BLaER1 (cell line): ENCODE data around the gene A1CF.

Experiments
- H3K27ac ChIP-seq: shearing (Covaris generic); formaldehyde crosslinking; 2 replicates; pipeline ENCODE4 v1.8.1; 2022
- H3K27me3 ChIP-seq: shearing (Covaris generic); formaldehyde crosslinking; 2 replicates; pipeline ENCODE4 v1.8.1; 2022
- H3K36me3 ChIP-seq: shearing (Covaris generic); formaldehyde crosslinking; 2 replicates; pipeline ENCODE4 v1.8.1; 2022
- H3K4me1 ChIP-seq: shearing (Covaris generic); formaldehyde crosslinking; 2 replicates; pipeline ENCODE4 v1.8.1; 2022
- H3K4me2 ChIP-seq: shearing (Covaris generic); formaldehyde crosslinking; 2 replicates; pipeline ENCODE4 v1.8.1; 2022
- H3K4me3 ChIP-seq: shearing (Covaris generic); formaldehyde crosslinking; 2 replicates; pipeline ENCODE4 v1.8.1; 2022
- H3K9ac ChIP-seq: shearing (Covaris generic); formaldehyde crosslinking; 2 replicates; pipeline ENCODE4 v1.8.1; 2022
- H3K9me3 ChIP-seq: shearing (Covaris generic); formaldehyde crosslinking; 2 replicates; pipeline ENCODE4 v1.8.1; 2022
- H4K20me1 ChIP-seq: shearing (Covaris generic); formaldehyde crosslinking; 2 replicates; pipeline ENCODE4 v1.8.1; 2022
- Cebpa-rat ChIP-seq: shearing (Covaris generic); IDR thresholded peaks from 2 replicates; pipeline ENCODE4 v1.8.1; 2022

A1CF gene

DNA sequence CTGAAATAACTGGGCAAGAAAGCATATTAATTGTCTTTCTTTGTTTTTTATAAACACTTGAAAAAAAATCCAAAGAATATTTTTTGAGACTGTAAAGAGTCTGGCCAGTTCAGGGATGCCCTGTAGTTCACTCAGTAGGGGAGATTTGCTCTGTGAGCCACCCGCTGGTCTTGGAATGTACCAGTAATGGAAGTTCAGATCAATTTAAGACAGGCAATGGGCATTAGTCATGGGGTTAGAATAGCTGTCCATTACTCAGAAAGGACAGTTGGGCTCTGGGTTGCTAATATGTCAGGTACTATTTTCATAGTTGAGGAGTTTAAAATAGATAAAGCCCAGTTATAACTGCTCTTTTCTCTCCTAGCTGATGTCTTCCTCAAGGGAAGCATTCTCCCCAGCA lies 38.7 kb downstream of the A1CF start:
- Histone ChIP-seq H3K27ac (no peak overlapping the region), H3K4me2 (no peak overlapping the region), H3K9me3 (no peaks in the 10 kb centered on the region), H3K4me3 (no peak overlapping the region), H4K20me1 (no peaks in the 10 kb centered on the region), H3K36me3 (no peaks in the 10 kb centered on the region), H3K27me3 (no peaks in the 10 kb centered on the region), H3K4me1 (no peaks in the 10 kb centered on the region), H3K9ac (no peak overlapping the region)
- no peak for TF ChIP-seq Cebpa-rat

DNA sequence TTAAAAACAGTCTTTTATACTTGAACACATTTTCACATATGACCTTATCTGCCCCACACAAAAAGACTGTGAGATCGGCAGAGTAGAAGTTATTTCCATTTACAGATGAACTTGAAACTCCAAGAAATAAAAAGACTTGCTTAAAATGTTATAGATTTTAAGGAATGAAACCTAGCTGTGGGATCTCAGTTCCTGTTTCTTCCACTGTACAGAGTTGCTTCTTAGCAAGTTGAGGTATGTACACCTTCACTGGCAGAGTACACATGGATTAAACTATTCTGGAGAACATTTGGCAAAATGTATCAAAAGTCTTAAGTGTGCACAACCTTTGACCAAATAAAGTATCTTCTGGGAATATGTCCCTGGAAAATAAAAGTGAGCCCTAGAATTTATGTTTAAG lies 48.3 kb downstream of the A1CF start:
- Histone ChIP-seq H3K27me3 (no peaks in the 10 kb centered on the region), H3K27ac (no peak overlapping the region), H4K20me1 (no peaks in the 10 kb centered on the region), H3K4me2 (no peak overlapping the region), H3K9ac (no peak overlapping the region), H3K4me1 (no peaks in the 10 kb centered on the region), H3K9me3 (no peaks in the 10 kb centered on the region), H3K36me3 (no peaks in the 10 kb centered on the region), H3K4me3 (no peak overlapping the region)
- TF ChIP-seq Cebpa-rat: no peak

DNA sequence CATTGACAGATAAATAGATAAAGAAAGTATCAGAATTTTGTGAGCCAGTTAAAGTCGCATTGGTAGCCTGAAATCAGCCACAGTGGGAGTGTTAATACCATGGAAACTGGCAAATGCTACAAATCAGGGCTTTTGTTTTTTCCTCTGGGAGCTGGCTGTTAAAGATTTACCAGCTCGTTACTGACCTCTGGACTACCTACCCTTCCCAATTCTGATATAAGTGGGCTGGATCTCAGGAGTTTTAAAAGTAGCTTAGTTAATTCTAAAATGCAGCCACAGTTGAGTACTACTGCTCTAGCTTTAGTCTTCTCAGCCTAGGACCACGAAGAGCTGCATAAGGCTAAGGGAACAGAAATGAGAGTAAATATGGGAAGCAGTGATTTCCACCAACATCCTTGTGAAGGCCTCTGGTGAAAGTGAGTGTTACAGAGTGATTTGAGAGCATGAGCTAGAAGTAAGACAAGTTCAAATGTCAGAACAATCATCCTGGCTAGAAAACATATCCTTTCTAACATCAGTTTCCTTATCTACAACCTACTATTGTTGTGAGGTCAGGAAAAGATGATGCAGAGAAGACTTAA lies 53.2 kb downstream of the A1CF start:
- no peak overlapping the region for H3K27ac ChIP-seq
- no peaks in the 10 kb centered on the region for H4K20me1 ChIP-seq
- H3K4me2 ChIP-seq: no peak overlapping the region
- H3K9ac ChIP-seq: no peak overlapping the region
- no peaks in the 10 kb centered on the region for H3K9me3 ChIP-seq
- no peak for TF ChIP-seq Cebpa-rat
- H3K4me3 ChIP-seq: no peak overlapping the region
- no peaks in the 10 kb centered on the region for H3K27me3 ChIP-seq
- no peaks in the 10 kb centered on the region for H3K36me3 ChIP-seq
- H3K4me1 ChIP-seq: no peaks in the 10 kb centered on the region

DNA sequence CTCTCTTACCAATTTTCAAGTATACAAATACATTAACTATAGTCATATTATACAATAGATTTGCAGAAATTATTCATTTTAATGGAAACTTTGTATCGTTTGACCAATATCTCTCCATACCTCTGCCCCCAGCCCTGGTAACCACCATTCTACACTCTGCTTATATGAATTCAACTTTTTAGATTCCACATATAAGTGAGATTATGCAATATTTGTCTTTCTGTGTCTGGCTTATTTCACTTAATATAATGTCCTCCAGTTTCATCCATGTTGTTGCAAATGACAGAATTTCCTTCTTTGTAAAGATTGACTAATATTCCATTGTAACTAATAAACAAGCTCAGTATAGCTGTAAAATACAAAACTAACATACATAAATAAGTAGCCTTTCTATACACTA lies 55.4 kb downstream of the A1CF start:
- H3K4me3 ChIP-seq: no peak overlapping the region
- H3K9ac ChIP-seq: no peak overlapping the region
- no peaks in the 10 kb centered on the region for H3K36me3 ChIP-seq
- H3K9me3 ChIP-seq: no peaks in the 10 kb centered on the region
- H3K27ac ChIP-seq: no peak overlapping the region
- no peak for TF ChIP-seq Cebpa-rat
- no peaks in the 10 kb centered on the region for H3K27me3 ChIP-seq
- no peaks in the 10 kb centered on the region for H3K4me1 ChIP-seq
- H4K20me1 ChIP-seq: no peaks in the 10 kb centered on the region
- H3K4me2 ChIP-seq: no peak overlapping the region

DNA sequence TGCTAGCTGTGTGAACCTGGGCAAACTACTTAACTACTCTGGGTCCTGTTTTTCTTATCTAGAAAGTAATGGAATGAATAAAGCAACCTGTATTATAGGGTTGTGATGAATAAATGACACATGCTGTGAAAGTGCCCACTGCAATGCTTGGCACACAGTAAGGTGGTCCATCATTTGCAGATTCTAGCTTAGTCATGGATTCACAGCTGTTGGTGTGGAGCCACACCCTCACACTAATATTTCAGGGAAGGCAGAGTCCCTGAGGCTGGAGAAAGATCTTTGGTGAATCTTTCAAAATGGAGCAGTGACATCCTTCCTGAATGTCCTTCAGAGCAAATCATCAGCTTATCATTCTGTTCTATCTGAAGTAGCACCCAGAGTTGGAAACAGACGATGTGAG lies 60.6 kb downstream of the A1CF start:
- Histone ChIP-seq H3K36me3 (no peaks in the 10 kb centered on the region), H3K4me2 (no peak overlapping the region), H3K27me3 (no peaks in the 10 kb centered on the region), H4K20me1 (no peaks in the 10 kb centered on the region), H3K4me1 (no peaks in the 10 kb centered on the region), H3K9ac (no peak overlapping the region), H3K9me3 (no peaks in the 10 kb centered on the region), H3K27ac (no peak overlapping the region), H3K4me3 (no peak overlapping the region)
- no peak for TF ChIP-seq Cebpa-rat

DNA sequence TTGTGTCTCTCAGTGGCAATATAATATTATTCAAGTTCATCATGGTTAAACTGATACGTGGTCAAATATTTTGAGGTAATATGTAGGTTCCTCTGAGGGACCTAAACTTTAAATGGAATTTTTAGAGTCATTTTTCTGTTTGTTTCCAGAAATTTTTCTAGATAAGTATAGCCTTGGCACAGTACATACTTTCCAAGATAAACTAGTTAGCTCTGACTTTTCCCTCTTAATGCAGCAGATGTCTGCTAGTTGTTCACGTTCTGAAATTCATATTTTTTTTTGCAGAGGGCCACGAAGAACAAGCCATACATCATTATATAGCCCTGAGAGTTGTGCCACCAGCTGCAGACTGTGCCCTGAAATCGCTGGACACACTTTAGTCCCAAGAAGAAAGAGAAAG lies 61.6 kb downstream of the A1CF start:
- no peak overlapping the region for H3K4me3 ChIP-seq
- no peaks in the 10 kb centered on the region for H3K9me3 ChIP-seq
- H3K9ac ChIP-seq: no peak overlapping the region
- H3K4me1 ChIP-seq: no peaks in the 10 kb centered on the region
- H4K20me1 ChIP-seq: no peaks in the 10 kb centered on the region
- TF ChIP-seq Cebpa-rat: no peak
- no peaks in the 10 kb centered on the region for H3K27me3 ChIP-seq
- no peak overlapping the region for H3K27ac ChIP-seq
- no peak overlapping the region for H3K4me2 ChIP-seq
- no peaks in the 10 kb centered on the region for H3K36me3 ChIP-seq

DNA sequence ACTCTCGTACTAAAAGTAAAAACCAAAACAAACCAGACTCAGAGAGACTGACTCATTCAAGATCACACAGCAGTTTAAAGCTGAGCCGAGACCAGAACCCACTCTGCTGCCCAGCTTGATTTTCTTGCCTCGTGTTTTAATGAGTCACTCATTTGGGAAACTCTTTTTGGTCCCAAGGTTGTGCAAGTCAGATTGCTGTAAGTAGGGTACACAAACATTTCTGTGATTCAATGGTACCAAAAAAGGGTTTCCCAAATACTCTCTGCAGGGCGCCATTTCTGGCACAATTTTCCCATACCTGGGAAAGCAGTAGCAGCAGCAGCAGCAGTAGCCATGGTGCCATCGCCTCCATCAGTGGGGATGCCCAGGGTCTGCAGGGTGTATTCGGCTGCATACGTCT lies 75.8 kb downstream of the A1CF start:
- Histone ChIP-seq H3K36me3 (no peaks in the 10 kb centered on the region), H3K4me2 (no peak overlapping the region)
- TF ChIP-seq Cebpa-rat: no peak

DNA sequence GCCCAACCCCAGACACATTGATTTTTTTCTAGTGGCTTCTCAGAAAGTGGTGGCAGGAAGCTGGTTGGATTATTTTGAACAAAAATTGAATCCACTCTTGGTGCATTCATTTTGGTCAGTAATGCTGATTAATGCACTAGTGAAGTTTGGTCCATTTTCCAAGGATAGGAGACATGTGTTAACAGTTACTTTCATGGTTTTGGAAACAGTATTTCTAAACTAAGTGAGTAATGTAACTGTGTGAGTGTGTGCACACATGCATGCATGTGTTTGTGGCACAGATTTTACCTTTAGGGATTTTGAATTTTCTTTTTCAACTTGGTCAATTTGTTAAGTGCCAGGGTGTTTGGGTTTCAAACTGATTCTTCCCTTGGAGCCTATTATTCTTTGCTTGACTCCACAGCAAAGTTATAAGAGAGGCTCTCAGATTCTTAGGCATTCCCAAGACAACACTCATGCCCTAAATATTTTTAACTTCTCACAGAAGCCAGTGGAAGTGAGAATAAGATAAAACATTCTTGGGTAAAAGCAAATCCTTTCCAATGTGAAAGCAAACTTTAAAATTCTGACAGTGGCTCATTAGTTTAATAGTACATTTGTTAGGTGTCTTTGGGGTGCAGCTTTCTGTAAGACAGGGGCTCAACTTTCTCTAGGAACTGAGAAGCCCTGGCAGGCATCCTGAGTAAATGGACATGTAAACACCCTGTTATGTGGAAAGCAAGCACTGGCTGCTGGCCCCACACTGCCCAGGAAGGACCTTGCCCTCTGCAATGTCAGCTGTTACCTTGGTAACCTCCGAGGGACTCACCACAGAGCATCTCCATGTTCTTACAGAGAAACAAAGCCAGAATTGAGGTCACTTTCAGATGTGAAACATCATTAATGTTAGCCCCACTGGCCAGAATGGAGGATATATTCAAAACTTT lies 77.3 kb downstream of the A1CF start:
- Histone ChIP-seq H3K9me3 (no peaks in the 10 kb centered on the region), H3K4me3 (no peak overlapping the region), H3K27ac (no peak overlapping the region), H3K36me3 (no peaks in the 10 kb centered on the region), H4K20me1 (no peaks in the 10 kb centered on the region), H3K4me1 (no peaks in the 10 kb centered on the region), H3K4me2 (no peak overlapping the region), H3K9ac (no peak overlapping the region), H3K27me3 (no peaks in the 10 kb centered on the region)
- no peak for TF ChIP-seq Cebpa-rat

More for the DNA sequence above, 75.8 kb downstream of the A1CF start:
- Histone ChIP-seq H3K4me3 (no peak overlapping the region), H3K4me1 (no peaks in the 10 kb centered on the region), H3K9ac (no peak overlapping the region), H3K9me3 (no peaks in the 10 kb centered on the region), H3K27me3 (no peaks in the 10 kb centered on the region), H4K20me1 (no peaks in the 10 kb centered on the region), H3K27ac (no peak overlapping the region)

DNA sequence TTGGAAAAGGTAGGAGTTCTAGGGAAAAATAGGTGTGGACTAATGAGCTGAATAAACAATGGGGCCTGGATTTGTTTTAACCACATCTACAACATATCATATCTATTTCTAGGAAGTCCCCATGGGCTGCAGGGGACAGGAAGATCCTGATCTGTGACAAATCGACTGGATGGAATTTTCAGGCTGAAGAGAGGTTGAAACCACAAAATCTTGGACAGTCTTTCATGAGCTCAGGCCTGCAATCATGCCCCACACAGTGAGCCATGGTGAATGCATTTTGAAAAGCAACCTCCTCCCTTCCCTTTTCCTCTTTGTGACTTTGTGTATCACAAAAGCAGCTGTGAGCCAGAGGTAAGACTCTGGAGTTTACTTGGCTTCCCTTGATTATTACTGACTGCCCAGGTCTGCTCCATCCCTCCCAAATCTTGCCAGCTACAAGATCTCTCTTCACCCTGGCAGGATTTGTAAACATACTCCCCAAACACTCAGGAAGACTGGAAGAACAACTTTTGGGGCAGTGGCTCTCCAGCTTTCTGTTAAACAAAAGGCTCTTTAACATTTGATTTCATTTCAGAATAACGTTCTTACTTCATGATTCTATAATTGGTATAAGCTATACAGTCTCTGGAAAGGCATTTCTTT lies 79.3 kb downstream of the A1CF start:
- H3K9ac ChIP-seq: no peak overlapping the region
- no peak overlapping the region for H3K27ac ChIP-seq
- H3K4me1 ChIP-seq: no peaks in the 10 kb centered on the region
- no peaks in the 10 kb centered on the region for H3K27me3 ChIP-seq
- no peak overlapping the region for H3K4me3 ChIP-seq
- no peaks in the 10 kb centered on the region for H3K36me3 ChIP-seq
- no peak overlapping the region for H3K4me2 ChIP-seq
- no peak for TF ChIP-seq Cebpa-rat
- no peaks in the 10 kb centered on the region for H4K20me1 ChIP-seq
- no peaks in the 10 kb centered on the region for H3K9me3 ChIP-seq

DNA sequence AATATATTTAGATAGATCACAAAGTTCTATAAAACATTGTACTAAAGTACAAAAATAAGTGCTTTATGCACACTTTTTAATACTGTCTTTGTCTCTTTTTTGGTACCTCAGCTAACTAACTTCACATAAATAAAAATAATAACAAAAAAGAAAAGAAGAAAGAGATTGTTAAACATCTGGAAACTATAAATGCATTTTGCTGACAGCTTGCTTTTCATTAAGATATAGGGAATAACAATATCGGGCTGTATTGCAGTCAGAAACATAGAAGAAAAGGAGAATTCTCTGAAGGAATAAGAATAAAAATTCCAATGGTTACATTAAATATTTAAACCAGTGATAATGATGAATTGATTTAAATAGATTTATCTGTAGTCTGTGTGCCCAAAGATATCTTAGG lies 85.8 kb downstream of the A1CF start:
- no peaks in the 10 kb centered on the region for H3K27me3 ChIP-seq
- no peak overlapping the region for H3K4me3 ChIP-seq
- H3K4me1 ChIP-seq: no peaks in the 10 kb centered on the region
- H3K4me2 ChIP-seq: no peak overlapping the region
- H3K27ac ChIP-seq: no peak overlapping the region
- no peaks in the 10 kb centered on the region for H3K36me3 ChIP-seq
- no peaks in the 10 kb centered on the region for H3K9me3 ChIP-seq
- TF ChIP-seq Cebpa-rat: no peak
- no peak overlapping the region for H3K9ac ChIP-seq
- no peaks in the 10 kb centered on the region for H4K20me1 ChIP-seq
